ENCODE results near the gene ARSG. TPM values are rescaled to one million over a fixed set of nuclear protein-coding genes. Genes with fewer than 3 reads are reported as not detected.
"Not testable (repeated sequence)": the region's sequence is repeated elsewhere in the genome, so short reads cannot be mapped to it uniquely, and the experiment has no call there.

ARSG gene
- polyA plus RNA-seq, 1 donor (not counting 4 experiments of a cell fraction or from before 2014, with no cell fraction given) = 0.41 TPM

- Histone ChIP-seq H3K27ac (ENCODE audit: control insufficient read depth, insufficient read depth, low read length) (no peak overlapping the region), H3K4me3 (ENCODE audit: control insufficient read depth in 2 of 3, extremely low read depth in 1 of 3, insufficient read depth in 2 of 3, low read depth in 1 of 3, low read length in 3 of 3) (no peak overlapping the region), H3K9me1 (ENCODE audit: control insufficient read depth, extremely low read depth, insufficient read depth, low read length) (no peaks in the 10 kb centered on the region), H3K79me2 (ENCODE audit: control insufficient read depth, insufficient read depth, low read length) (no peaks in the 10 kb centered on the region), H3K9me3 (ENCODE audit: control insufficient read depth, low read depth, low read length) (no peaks in the 10 kb centered on the region), H2AFZ (ENCODE audit: control insufficient read depth, low read length) (no peak overlapping the region), H3K9ac (ENCODE audit: control insufficient read depth, extremely low read depth, insufficient read depth, low read length) (no peak overlapping the region), H3K4me1 (ENCODE audit: control insufficient read depth, extremely low read depth, insufficient read depth, low read length) (no peaks in the 10 kb centered on the region), H3K27me3 (ENCODE audit: control insufficient read depth, extremely low read depth, insufficient read depth, low read length) (no peaks in the 10 kb centered on the region), H3K4me2 (ENCODE audit: control insufficient read depth, extremely low read depth, insufficient read depth, low read depth, low read length) (no peak overlapping the region), H3K36me3 (ENCODE audit: control insufficient read depth in 2 of 2, extremely low read depth in 1 of 2, insufficient read depth in 2 of 2, low read length in 2 of 2) (no peaks in the 10 kb centered on the region), H4K20me1 (ENCODE audit: control insufficient read depth, extremely low read depth, insufficient read depth, low read length) (no peaks in the 10 kb centered on the region)
- FAIRE-seq = no peak
- DNase-seq (ENCODE audit: low read depth, low spot score) = no peak
- dilution Hi-C loops (cut with MboI; ENCODE audit: extremely low pct_ligation_motif_present, low sequenced_read_pairs) = no loop called here
- no peak for TF ChIP-seq CTCF (optimal IDR thresholded peaks at IDR 0.05 in 1 of 3, IDR thresholded peaks at IDR 0.05 in 1 of 3, conservative IDR thresholded peaks at IDR 0.05 in 1 of 3; ENCODE audit: extremely low read depth in 1 of 3, insufficient read depth in 2 of 3, low read length in 3 of 3)
- no peak for TF ChIP-seq EZH2 (IDR thresholded peaks at IDR 0.05; ENCODE audit: low read length)
Measured at GRCh38 chr17:68353111-68353521, 61.8 kb downstream of the ARSG start.

DNA sequence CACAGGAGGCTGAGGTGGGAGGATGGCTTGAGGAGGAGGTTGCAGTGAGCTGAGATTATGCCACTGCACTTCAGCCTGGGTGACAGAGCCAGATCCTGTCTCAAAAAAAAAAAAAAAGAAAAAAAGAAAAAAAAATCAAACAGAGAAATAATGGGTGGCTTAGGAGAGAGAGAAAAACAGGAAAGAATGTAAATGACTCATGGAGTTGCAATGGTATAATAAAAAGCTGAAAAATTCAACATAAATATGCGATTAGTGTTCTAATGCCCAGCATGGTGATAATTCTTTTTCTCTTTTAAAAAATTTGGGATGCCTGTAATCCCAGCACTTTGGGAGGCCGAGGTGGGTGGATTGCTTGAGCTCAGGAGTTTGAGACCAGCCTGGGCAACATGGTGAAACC is 63.0 kb downstream of the ARSG start:
- H3K79me2 ChIP-seq (ENCODE audit: control insufficient read depth, insufficient read depth, low read length); H3K27me3 ChIP-seq (ENCODE audit: control insufficient read depth, extremely low read depth, insufficient read depth, low read length); H3K4me3 ChIP-seq (ENCODE audit: control insufficient read depth in 2 of 3, extremely low read depth in 1 of 3, insufficient read depth in 2 of 3, low read depth in 1 of 3, low read length in 3 of 3); H3K27ac ChIP-seq (ENCODE audit: control insufficient read depth, insufficient read depth, low read length); H3K4me1 ChIP-seq (ENCODE audit: control insufficient read depth, extremely low read depth, insufficient read depth, low read length); H3K36me3 ChIP-seq (ENCODE audit: control insufficient read depth in 2 of 2, extremely low read depth in 1 of 2, insufficient read depth in 2 of 2, low read length in 2 of 2); H3K4me2 ChIP-seq (ENCODE audit: control insufficient read depth, extremely low read depth, insufficient read depth, low read depth, low read length); H3K9me1 ChIP-seq (ENCODE audit: control insufficient read depth, extremely low read depth, insufficient read depth, low read length); FAIRE-seq; H3K9ac ChIP-seq (ENCODE audit: control insufficient read depth, extremely low read depth, insufficient read depth, low read length); dilution Hi-C loops (cut with MboI; ENCODE audit: extremely low pct_ligation_motif_present, low sequenced_read_pairs); H4K20me1 ChIP-seq (ENCODE audit: control insufficient read depth, extremely low read depth, insufficient read depth, low read length); DNase-seq (ENCODE audit: low read depth, low spot score); H2AFZ ChIP-seq (ENCODE audit: control insufficient read depth, low read length); H3K9me3 ChIP-seq (ENCODE audit: control insufficient read depth, low read depth, low read length): not testable (repeated sequence)

GRCh38 chr17:68355108-68355507 is 63.8 kb downstream of the ARSG start:
- H3K9me1 ChIP-seq (ENCODE audit: control insufficient read depth, extremely low read depth, insufficient read depth, low read length); H3K79me2 ChIP-seq (ENCODE audit: control insufficient read depth, insufficient read depth, low read length); H3K4me2 ChIP-seq (ENCODE audit: control insufficient read depth, extremely low read depth, insufficient read depth, low read depth, low read length); H4K20me1 ChIP-seq (ENCODE audit: control insufficient read depth, extremely low read depth, insufficient read depth, low read length); H3K9me3 ChIP-seq (ENCODE audit: control insufficient read depth, low read depth, low read length); H3K4me1 ChIP-seq (ENCODE audit: control insufficient read depth, extremely low read depth, insufficient read depth, low read length); H3K27ac ChIP-seq (ENCODE audit: control insufficient read depth, insufficient read depth, low read length); H3K9ac ChIP-seq (ENCODE audit: control insufficient read depth, extremely low read depth, insufficient read depth, low read length); H2AFZ ChIP-seq (ENCODE audit: control insufficient read depth, low read length); H3K27me3 ChIP-seq (ENCODE audit: control insufficient read depth, extremely low read depth, insufficient read depth, low read length); FAIRE-seq; DNase-seq (ENCODE audit: low read depth, low spot score); H3K36me3 ChIP-seq (ENCODE audit: control insufficient read depth in 2 of 2, extremely low read depth in 1 of 2, insufficient read depth in 2 of 2, low read length in 2 of 2); H3K4me3 ChIP-seq (ENCODE audit: control insufficient read depth in 2 of 3, extremely low read depth in 1 of 3, insufficient read depth in 2 of 3, low read depth in 1 of 3, low read length in 3 of 3); dilution Hi-C loops (cut with MboI; ENCODE audit: extremely low pct_ligation_motif_present, low sequenced_read_pairs): not testable (repeated sequence)
